GM19099 (cell line): ENCODE measurements around the gene FGF22.

Experiments used
- POLR2A ChIP-seq: IDR thresholded peaks from 3 replicates; pipeline ENCODE4 v1.6.1; 2011; ENCODE audit warnings: low read depth; ENCODE audit not compliant: insufficient read length; ENCODE audit errors: extremely low read depth

FGF22 gene

GRCh38 chr19:629961-630714 is 9.5 kb upstream of the FGF22 start:
- no peak for TF ChIP-seq POLR2A

- no peak for TF ChIP-seq POLR2A
These were observed 7.1 kb upstream of the FGF22 start for GRCh38 chr19:632579-633067.

GRCh38 chr19:633068-633785 is 6.5 kb upstream of the FGF22 start, which contains the start of gene POLRMT:
Gene POLRMT (minus strand): TSS chr19:633537. CDS start chr19:633512, 25 bp downstream.
- TF ChIP-seq POLR2A: peak; percentile 72

- no peak for TF ChIP-seq POLR2A
These were observed 5.7 kb upstream of the FGF22 start for GRCh38 chr19:633786-634639.

- TF ChIP-seq POLR2A: no peak
These were observed 4.6 kb upstream of the FGF22 start for GRCh38 chr19:634975-635652.

- no peak for TF ChIP-seq POLR2A
These were observed 800 bp upstream of the FGF22 start for GRCh38 chr19:638906-639252.

GRCh38 chr19:640161-640558 is 481 bp downstream of the FGF22 start:
- no peak for TF ChIP-seq POLR2A

- no peak for TF ChIP-seq POLR2A
These were observed 1.0 kb downstream of the FGF22 start for GRCh38 chr19:640606-641189.

GRCh38 chr19:641702-642101 is 2.0 kb downstream of the FGF22 start:
- TF ChIP-seq POLR2A: no peak

- no peak for TF ChIP-seq POLR2A
These were observed 3.4 kb downstream of the FGF22 start for GRCh38 chr19:642767-643727.

GRCh38 chr19:643736-644135 is 4.1 kb downstream of the FGF22 start:
- no peak for TF ChIP-seq POLR2A

GRCh38 chr19:644363-644762 is 4.7 kb downstream of the FGF22 start:
- TF ChIP-seq POLR2A: no peak

GRCh38 chr19:644789-645188 is 5.1 kb downstream of the FGF22 start:
- TF ChIP-seq POLR2A: no peak
